Stimulated activated CD4-positive, alpha-beta T cell treated with anti-CD3 and anti-CD28 coated beads, Interleukin-2, amount 100 ng/mL, for 4 hours (primary cell): ENCODE data around the gene RTP3.
"Not testable (repeated sequence)": the region's sequence is repeated elsewhere in the genome, so short reads cannot be mapped to it uniquely, and the experiment has no call there.

ENCODE experiments used
- DNase-seq: peaks from one replicate; pipeline ENCODE4 v3.0.0-alpha.2; 2020; ENCODE audit warnings: low read depth

The RTP3 gene

DNA sequence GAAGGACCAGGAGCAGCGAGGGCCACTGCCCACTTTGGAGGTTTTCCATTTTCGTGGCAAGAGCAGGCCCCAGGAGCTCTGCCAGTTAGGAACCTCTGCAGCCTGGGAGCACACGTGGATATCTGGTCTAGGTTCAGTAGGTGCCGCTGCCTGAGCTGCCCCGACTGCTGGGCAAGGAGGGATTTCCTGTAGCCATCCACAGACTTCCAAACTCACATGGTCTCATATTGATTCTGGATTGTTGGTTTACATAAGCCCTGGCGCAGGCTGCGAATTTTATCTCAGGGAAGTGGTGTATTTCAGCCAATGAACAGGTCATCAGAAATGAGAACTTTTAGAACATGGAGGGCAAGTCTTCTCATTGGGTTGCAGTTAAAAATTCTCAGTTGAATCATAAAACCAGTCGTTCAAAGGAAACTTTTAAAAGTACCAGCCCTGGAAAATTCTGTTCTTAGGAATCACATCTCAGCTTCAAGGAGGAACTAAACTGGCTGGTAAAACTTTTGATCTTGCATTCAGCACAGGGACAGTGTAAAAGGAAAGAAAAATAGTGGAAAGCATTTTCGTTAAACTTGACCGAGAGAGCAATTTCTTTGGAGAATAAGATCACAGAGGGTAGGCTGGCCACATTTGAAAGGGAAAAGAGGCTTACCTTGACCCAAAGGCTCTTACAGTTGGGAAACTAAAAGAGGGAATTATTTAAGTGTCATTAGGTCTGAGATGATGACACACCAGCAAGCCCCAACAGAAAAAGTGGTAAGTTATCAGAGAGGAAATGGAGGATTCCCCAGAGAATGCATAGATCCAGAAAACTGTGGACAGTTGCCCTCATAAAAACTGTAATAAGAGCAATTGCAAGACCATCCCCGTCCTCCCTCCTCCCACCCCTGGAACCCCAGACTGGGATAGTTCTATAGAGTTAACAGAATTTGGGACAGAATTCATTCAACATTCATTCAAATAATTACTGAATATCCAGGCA, 6.4 kb upstream of the RTP3 start:
- no peak for DNase-seq

GRCh38 chr3:46492890-46493547, 4.8 kb upstream of the RTP3 start:
- DNase-seq = no peak

DNA sequence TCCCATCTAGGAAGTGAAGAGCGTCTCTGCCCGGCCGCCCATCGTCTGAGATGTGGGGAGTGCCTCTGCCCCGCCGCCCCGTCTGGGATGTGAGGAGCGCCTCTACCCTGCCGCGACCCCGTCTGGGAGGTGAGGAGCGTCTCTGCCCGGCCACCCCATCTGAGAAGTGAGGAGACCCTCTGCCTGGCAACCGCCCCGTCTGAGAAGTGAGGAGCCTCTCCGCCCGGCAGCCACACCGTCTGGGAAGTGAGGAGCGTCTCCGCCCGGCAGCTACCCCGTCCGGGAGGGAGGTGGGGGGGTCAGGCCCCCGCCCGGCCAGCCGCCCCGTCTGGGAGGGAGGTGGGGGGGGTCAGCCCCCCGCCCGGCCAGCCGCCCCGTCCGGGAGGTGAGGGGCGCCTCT, 3.3 kb upstream of the RTP3 start:
- not testable (repeated sequence) for DNase-seq

DNA sequence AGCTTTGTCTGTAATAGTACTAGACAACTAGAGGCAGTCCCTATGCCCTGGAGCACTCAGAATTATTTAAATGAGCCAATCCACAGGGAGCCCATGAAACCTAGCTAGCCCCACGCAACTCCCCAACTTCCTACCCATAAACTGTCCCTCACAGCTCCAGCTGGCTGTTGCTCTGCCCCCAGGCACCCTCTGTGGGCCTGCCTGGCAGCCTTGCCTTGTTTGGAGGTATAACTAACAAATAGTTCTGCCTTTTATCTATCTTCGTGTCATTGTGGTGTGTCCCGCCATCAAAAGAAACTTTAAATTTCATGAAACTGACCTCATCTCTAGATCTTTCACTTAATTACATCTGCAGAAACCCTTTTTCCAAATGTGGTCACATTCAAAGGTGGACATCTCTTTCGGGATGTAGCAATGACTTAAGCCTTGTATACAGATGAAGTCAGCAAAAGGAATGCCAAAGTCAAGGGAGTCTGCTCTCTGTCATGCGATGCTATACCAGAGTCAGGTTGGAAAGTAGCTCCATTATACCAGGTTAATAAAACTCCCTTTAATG, 1.8 kb upstream of the RTP3 start:
- no peak for DNase-seq

DNA sequence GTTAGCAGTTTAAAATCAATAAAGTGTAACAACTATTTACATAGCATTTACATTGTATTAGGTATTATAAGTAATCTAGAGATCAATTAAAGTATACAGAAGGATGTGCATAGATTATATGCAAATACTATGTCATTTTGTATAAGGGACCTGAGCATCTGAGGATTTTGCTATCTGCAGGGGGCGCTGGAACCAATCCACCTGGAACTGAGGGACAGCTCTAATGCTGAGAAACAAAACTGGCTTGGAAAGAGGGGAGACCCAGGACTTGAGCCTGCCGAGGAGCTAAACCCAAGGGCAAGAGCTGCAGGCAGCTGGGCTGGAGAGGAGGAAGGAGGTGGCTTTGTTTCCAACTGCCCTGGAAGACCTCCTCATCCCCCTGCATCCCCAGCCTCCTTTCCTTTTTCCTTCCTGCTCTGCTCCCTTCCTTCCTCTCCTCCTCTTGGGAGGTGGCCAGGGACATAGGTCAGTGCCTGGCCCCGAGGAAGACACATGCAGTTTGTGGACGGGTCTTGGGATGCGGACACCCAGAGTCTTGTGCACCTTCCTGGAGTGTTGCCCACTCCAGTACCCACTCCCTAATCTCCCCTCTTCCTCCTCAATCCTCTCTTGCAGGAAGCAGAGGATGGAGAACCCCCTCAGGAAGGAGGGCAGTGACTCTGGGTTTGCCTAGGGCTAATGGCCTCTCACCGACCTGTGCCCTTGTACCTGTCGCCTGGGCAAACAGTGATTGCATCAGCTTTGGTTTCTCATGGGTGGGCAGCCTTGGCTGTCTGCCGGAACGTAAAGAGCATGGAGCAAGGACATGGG, 825 bp upstream of the RTP3 start:
- peak; percentile 17 for DNase-seq

GRCh38 chr3:46498916-46499519, 1.2 kb downstream of the RTP3 start:
- DNase-seq = no peak

DNA sequence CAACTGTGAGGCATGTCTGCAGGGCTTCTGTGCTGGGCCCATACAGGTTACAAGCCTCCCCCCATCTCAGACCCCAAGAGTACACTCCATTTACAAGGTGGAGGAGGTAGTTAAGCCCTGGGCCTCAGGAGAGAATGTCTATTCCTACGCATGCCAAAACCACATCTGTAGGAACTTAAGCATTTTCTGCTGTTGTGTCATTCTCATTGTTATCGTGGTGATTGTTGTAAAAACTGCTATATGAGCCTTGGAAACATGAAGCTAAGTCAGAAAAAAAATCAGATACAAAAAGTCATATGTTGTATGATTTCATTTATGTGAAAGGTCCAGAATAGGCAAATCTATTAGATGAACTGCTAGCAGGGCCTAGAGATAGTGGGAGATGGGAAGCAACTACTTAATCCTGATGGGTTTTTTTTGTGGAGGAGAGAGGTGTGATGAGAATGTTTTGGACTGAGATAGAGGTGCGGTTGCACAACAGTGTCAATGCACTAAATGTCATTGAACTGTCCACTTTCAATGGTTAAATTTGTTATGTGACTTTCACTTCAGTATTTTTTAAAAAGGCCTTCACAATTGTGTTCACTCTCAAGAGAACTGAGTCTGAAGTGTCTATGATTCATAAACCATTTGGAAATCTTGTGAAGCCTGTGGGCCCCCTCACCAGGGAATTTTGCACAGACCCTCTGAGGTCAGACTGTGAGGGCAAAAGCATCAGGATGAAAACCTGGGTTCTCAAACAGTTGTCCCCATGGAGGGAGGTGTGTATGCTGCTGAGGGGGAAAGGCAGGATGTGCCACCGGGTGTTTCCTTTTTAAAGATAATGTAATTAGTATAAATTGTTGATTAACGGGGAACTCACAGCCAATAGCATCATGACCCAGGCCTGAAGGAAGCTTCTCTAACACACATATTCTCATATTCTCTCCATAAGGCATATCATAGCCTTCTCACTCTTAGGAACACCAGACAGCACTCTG, 3.2 kb downstream of the RTP3 start:
- no peak for DNase-seq

DNA sequence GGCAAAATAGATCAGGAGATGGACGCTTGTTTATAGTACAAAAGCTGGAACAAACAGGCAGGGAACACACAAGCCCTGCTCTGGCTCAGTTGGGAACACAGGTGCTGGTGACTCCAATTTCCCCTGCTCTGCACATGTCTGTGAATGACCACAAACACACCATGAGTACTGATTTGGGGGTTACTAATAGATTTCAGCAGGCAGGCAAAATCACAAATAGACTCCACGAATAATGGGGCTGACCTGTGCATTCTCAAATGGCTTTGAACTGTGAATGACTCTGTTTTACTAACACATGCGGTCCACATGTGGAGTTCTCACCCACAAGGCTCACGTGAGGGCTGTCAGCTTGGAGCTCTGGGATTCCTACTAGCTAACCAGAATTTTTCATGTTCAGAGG, 3.9 kb downstream of the RTP3 start:
- DNase-seq = no peak

GRCh38 chr3:46503200-46503874, 5.6 kb downstream of the RTP3 start:
- DNase-seq = no peak

DNA sequence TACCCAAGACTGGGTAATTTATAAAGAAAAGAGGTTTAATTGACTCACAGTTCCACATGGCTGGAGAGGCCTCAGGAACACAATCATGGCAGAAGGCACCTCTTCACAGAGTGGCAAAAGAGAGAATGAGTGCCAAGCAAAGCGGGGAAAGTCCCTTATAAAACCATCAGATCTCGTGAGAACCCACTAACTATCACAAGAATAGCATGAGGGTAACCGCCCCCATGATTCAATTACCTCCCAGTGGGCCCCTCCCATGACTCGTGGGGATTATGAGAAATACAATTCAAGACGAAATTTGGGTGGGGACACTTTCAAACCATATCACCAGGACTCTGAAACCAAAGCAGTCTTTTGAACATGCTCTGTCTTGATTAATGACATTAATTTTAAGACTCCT, 7.0 kb downstream of the RTP3 start:
- DNase-seq = peak; percentile 24

- DNase-seq = no peak
Observed at GRCh38 chr3:46505953-46506352, 8.2 kb downstream of the RTP3 start.

- no peak for DNase-seq
Observed at GRCh38 chr3:46506526-46506925, 8.8 kb downstream of the RTP3 start.

GRCh38 chr3:46508850-46509591, 11.2 kb downstream of the RTP3 start:
- DNase-seq = no peak

- DNase-seq = no peak
Observed at GRCh38 chr3:46509661-46510187, 11.9 kb downstream of the RTP3 start.

DNA sequence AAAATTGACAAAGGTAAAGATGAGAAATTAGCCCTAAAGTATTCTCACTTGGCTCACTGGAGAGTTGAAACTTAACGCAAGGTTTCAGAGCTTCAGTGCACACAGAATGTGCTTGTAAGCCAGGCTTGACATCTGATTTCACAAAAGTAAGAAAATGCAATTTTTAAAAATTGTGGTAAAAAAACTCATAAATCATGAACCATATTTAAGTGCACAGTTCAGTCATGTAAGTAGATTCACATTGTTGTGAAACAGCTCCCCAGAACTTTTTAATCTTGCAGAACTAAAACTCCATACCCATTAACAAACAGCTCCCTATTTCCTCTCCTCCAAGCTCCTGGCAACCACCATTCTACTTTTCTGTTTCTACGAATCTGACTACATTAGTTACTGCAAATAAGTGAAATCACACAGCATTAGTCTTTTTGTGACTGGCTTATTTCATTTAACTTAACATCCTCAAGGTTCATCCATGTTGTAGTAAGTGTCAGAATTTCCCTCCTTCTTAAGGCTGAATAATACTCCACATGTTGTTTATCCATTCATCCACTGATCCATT, 14.5 kb downstream of the RTP3 start:
- no peak for DNase-seq

DNA sequence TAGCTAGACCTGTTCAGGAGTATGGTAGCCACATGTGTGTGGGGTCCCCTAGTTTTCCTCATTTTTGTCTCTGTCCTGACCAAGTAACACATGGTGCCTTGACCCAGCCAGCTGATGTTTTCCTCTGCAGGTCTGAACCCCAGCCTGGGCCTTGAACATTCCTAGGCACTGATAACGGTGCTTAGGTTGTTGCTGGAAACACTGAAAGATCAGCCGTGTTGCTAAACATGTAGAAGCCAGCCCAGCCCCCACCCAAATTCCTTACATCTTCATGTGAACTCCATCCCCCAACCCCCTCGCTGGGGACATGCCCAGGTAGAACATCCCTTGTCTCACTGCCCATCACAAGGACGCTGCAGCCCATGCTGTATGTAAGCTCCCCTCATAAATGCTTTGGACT, 18.7 kb downstream of the RTP3 start:
- DNase-seq = no peak

DNA sequence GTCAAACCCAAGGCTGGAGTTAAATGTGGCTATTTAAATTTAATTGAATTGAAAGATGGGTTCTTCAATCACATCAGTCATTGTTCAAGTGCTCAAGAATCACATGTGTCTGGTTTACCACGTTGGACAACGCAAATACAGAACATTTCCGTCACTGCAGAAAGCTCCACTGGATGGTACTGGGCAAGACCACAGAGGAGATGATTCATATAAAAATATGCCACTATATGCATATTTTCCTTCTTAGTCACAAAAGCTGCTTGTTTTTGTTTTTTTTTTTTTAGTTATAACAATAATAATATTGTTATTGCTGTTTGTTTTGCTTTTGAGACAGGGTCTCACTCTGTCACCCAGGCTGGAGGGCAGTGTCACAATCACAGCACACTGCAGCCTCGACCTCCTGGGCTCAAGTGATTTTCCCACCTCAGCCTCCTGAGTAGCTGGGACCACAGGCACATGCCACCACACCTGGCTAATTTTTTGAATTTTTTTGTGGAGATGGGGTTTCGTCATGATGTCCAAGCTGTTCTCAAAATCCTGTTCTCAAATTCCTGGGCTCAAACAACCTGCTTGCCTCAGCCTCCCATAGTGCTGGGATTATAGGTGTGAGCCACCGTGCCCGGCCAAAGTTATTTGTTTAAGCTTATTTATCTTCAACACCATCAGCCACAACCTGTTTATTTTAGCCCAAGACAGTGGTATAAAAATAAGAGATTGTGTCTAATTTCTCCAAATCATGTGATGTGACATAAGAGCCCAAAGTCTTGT, 19.4 kb downstream of the RTP3 start:
- no peak for DNase-seq

DNA sequence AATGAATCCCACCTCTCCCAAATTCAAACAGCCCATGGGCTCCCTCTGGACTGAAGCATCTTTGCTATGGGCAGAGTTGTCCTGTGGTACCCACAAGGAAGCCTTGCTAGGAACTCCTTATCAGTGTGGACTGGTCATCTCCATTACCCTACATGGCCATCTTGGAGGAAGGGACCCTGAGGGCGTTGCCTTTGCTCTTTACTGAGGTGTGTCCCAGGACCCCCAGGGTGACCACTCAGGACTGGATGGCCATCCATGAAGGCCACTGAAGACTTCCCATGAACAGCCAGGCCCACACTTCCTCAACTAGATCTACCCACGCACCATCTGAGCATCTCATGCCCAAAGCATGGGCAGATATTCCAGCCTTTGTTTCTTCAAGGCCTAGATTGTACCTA, 20.0 kb downstream of the RTP3 start:
- no peak for DNase-seq
